HL-60/S4 treated with retinoic acid at 250 ng/mL for 4 days and 3 days (cell line): ENCODE data around the gene FBXO15.

Experiments
- in situ Hi-C: fragments of 300-500 bp; cut with MboI; formaldehyde crosslinking; loops from 2 replicates; pipeline ENCODE4 v1.7.0; 2022; ENCODE audit warnings: low sequenced_read_pairs

The FBXO15 gene

DNA sequence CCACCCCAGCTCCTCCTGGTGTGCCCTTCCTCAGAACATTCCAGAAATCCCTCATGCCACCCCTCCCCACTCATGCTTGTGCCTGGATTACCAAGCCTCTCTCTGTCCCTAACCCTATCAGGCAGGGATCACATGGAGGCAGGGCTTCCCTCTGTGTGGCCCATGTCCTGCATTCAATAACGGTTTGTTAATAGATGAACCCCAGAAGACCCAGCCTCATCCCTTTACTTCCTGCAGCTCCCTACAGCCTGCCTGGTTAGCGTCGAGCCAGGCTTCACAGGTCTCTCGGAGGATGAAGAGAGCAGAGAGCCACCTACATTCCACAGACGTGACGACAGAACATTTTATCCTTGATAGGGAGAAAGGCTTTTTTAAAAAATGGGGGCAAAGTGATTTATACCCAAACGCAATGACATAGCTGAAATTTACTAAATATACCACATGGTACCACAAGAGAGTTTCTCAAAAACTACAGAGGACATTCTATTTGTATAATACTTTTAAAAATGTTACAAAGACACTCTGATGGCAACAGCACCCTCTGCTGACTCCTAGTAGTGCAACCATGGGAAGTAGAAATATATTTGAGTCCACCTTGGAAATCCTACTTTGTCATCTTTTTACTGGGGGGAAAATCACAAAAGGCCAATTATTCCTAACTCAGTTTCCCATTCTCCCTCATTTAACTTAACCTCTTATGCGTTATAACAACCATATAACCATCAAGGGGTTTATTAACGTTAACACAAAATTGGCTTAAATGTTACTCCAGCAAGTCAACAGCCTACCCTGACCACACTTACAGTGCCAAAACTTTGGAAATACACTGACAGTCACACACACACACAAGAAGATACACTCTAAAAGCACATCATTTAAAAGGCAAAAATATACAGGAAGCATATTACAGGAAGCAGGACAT lies 30.7 kb downstream of the FBXO15 start:
- in situ Hi-C loops: no loop called here

GRCh38 chr18:74115046-74115445 lies 32.6 kb downstream of the FBXO15 start:
- in situ Hi-C loops: no loop called here

- in situ Hi-C loops: no loop called here
Measured at GRCh38 chr18:74114116-74114515, 33.5 kb downstream of the FBXO15 start.

GRCh38 chr18:74113711-74114110 lies 33.9 kb downstream of the FBXO15 start:
- in situ Hi-C loops: no loop called here

DNA sequence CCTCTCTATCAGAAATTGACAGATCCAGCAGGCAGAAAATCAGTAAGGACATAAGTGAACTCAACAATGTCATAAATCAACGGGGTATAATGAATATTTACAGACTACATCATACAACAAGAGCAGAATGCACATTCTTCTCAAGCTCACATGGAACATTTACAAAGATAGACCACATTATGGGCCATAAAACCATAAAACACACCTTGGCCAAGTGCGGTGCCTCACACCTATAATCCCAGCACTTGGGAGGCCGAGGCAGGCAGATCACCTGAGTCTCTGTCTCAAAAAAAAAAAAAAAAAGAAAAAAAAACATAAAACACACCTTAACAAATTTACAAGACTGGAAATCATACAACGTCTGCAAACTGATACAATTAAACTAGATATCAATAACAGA lies 36.7 kb downstream of the FBXO15 start:
- in situ Hi-C loops: no loop called here

DNA sequence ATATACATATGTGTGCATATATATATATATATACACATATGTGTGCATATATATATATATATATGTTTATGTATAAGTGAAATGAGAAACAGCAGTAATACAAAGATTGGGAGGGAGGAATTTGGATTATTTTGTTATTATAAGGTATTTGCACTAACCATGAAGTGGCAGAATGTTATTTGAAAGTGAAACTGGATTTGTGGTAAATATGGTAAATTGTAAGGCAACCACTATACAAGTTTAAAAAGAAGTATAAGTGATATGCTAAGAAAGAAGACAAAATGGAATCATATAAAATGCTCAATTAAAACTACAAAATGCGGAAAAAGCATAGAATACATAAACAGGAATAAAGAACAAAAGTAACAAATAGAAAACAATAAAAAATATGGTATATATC lies 37.5 kb downstream of the FBXO15 start:
- in situ Hi-C loops: no loop called here

GRCh38 chr18:74108460-74108859 lies 39.2 kb downstream of the FBXO15 start:
- in situ Hi-C loops: no loop called here

DNA sequence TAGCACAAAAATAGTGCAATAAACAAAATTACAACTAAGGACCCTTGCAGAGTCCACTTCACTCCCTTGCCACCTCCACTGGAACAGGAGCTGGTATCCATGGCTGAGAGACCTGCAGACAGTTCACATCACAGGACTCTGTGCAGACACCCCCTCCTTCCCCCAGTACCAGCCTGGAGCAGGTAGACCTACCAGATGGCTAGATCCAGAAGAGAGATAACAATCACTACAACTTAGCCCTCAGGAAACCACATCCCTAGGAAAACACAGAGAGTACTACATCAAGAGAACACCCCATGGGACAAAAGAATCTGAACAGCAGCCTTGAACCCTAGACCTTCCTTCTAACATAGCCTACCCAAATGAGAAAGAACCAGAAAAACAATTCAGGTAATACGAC lies 49.8 kb downstream of the FBXO15 start:
- in situ Hi-C loops: no loop called here

DNA sequence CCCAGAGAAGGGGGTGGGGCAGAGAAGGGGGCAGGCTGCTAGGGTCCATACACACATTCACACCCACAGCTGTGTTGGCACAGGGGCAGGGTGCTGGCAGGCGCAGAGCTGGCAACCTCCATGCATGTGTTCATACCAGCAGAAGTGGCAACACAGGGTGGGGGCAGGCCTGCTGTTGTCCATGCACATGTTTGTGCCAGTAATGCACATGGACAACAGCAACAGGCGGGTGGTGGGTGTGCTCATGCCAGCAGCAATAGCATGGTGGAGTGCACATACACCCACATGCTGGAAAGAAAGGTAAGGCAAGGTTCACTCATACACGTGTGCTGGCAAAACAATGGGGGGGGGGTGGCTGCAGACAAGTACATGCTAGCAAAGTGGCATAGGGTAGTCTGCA lies 54.7 kb downstream of the FBXO15 start:
- in situ Hi-C loops: no loop called here

DNA sequence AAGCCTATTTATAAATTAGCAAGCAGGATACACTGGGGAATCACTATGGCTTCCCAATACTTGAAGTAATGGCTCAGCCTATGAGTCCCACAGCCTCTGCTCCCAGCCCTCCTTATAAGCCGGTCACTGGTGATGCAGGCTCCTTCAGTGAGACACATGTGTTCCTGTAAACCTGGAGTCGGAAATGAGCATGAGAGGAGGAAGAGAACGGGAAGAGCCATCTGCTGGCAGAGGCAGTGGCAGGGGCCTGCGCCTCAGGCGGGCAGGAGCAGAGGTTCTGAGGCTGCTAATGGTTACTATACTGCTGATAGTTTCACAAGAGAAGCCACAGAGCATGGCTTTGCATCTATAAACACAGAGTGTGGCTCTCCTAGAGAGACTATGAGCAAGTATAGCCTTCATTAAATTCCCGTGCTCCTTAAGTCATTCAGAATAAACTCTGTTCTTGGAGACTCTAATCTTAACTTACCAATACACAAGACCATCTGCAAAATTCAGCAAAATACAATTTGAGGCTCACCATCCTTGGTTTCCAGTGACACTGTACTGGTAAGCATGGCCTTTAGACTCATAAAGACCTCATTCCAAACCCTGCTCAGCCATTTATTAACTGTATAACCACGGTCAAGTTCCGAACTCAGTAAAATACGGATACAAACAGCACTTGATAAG lies 63.3 kb downstream of the FBXO15 start:
- in situ Hi-C loops: no loop called here

- in situ Hi-C loops: no loop called here
Measured at GRCh38 chr18:74083557-74083952, 64.1 kb downstream of the FBXO15 start.

DNA sequence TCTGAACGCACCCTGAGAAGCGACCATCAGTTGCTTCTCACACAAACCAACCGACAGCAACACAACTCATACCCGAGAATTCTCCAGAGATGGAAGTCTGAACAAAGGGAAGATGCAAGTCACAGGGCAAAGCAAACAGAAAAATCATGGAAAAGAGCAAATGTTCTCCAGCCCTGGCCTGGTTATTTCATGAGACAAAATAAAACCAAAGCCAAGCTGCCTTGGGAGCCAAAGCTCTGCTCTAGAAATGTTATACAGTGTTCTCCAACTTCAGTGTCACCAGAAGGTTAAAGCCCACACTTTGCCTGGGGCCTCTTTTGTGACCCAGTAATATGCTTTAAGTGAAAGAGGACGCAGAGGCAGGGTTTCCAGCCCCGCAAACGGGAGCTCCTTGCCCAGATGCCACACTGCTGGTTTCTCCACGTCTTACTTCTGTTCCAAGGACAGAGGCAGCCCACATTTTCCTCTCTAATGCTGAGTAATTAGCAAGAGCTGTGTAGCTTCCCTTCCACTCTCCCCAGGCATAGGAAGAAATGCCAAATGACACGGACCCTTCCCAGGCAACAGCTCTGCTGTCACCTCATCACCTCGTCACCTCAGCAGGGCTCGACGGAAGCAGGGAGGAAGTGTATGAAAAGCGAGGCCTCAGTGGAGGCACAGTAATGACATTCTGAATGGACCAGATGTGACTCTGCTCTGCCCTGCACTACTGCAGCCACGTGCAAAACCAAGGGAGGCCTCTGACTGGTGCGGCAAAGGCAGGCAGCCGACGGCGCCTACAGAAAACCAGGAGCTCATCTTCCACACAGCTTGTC lies 64.7 kb downstream of the FBXO15 start:
- in situ Hi-C loops: no loop called here

DNA sequence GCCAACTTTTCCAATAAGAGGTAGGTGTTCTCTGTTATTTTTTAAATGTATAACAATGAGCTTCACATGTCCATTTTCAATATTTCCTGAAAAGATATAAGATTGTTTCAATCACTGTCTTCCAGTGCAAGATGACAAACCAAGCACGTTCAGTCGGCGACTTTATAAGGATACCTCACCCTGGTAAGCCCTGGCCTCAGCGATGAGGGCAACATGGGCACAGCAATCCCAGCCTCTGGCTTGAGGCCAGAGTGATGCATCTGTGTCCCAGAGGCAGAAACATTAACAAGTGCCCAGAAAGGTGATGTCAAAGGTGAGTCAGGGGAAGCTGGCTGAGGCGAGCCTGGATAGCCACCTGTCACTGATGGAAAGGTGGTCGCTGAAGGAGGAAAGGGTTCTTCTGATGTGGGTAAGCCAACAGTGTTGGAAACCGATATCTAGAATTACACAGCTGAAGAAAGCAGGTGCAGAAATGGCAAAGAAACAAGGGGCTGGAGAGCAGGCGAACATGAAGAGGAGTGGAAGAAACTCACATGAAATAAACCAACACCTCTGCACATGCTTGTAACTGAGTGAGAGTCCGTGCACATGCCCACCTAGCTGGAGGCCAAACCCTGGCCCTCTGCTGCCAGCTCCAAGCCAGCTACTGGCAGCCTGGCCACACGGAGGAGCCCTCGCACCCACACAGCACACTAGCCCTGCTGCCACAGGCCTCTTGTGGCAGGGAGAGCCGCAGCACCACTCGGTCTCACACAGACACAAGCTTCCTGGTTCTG lies 65.5 kb downstream of the FBXO15 start:
- in situ Hi-C loops: no loop called here

DNA sequence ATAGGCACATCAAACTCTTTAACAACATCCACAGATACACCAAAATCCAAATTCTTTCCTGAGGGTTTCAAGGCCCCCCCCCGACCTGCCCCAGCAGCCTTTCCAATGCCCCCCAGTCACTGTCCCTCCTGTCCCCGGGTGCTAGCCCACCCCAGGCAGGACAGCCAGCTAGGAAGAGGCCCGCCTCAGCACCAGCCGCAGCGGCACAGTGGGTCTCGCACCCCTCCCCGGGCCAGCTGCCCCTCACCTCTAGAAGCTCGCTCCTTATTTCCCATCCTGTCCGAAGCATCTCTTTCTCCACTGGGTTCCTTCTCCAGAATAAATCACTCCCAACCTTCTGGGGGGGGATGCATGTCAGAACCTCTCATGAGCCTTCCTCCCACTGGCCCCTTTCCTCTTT lies 69.4 kb downstream of the FBXO15 start:
- in situ Hi-C loops: no loop called here

GRCh38 chr18:74074668-74075564 lies 72.7 kb downstream of the FBXO15 start:
- in situ Hi-C loops: no loop called here

GRCh38 chr18:74073957-74074667 lies 73.5 kb downstream of the FBXO15 start:
- in situ Hi-C loops: no loop called here

- in situ Hi-C loops: no loop called here
Measured at GRCh38 chr18:74069178-74070050, 78.2 kb downstream of the FBXO15 start.

GRCh38 chr18:74068296-74068695 lies 79.3 kb downstream of the FBXO15 start:
- in situ Hi-C loops: no loop called here
